ENCODE results near the gene INPP5F. TPM values are rescaled to one million over a fixed set of nuclear protein-coding genes. Genes with fewer than 3 reads are reported as not detected.
A peak's percentile ranks its signal among the peaks of the same experiment; 100 is the strongest.

The INPP5F gene
- total and polyA plus RNA-seq, 2 of the 13 experiments (the other 11 are each of a cell fraction or from before 2014, with no cell fraction given), result 12.5 to 15.7 TPM

- TF ChIP-seq ZNF710 (CRISPR knock-in tag; IDR thresholded peaks at IDR 0.05; ENCODE audit: borderline replicate concordance) (no peak), JDP2 (CRISPR knock-in tag; IDR thresholded peaks at IDR 0.05; ENCODE audit: borderline replicate concordance) (no peak), HDAC2 (CRISPR knock-in tag; IDR thresholded peaks at IDR 0.05) (no peak), KAT7 (CRISPR knock-in tag; IDR thresholded peaks at IDR 0.05; ENCODE audit: borderline replicate concordance) (no peak)
Measured at GRCh38 chr10:119759832-119760231, 34.0 kb downstream of the INPP5F start (continued).

- intact Hi-C loops (cut with micrococcal nuclease; ENCODE audit: unreplicated experiment) (no loop called here), in situ Hi-C loops (cut with HindIII; ENCODE audit: extremely low pct_ligation_motif_present, low pct_unique_long_range_greater_than_20kb) (no loop called here)
- Histone ChIP-seq H3K36me3 (replicated peaks in 1 of 2; ENCODE audit: control insufficient read depth in 1 of 2, insufficient read depth in 2 of 2, low read length in 2 of 2) (peaks cover 0 to 1% of the 10 kb centered on the region in 2 experiments; a peak in 1 of 5 replicates), H3K4me2 (ENCODE audit: low read depth, low read length) (no peak overlapping the region), H3K27ac (ENCODE audit: extremely low read length, insufficient read depth, low read length) (peak overlapping the region; percentile 80), H3K9me3 (ENCODE audit: low read length) (no peaks in the 10 kb centered on the region), H4K20me1 (ENCODE audit: insufficient read depth, low read length) (no peaks in the 10 kb centered on the region), H3K4me1 (ENCODE audit: insufficient read depth, low read length) (peaks cover 42% of the 10 kb centered on the region), H2AFZ (ENCODE audit: low read length) (no peak overlapping the region), H3K79me2 (ENCODE audit: insufficient read depth, low read length) (no peaks in the 10 kb centered on the region), H3K9ac (ENCODE audit: insufficient read depth, low read depth, low read length) (peak overlapping the region; percentile 47; the same call in 1 of the 2 replicates), H3K4me3 (replicated peaks in 1 of 3; ENCODE audit: insufficient read depth in 1 of 3, low read depth in 2 of 3, low read length in 3 of 3) (no peak overlapping the region), H3K27me3 (ENCODE audit: control insufficient read depth in 1 of 2, insufficient read depth in 2 of 2, low read length in 2 of 2) (no peaks in the 10 kb centered on the region)
- FAIRE-seq, result no peak
- no peak for TF ChIP-seq ZBTB3 (CRISPR knock-in tag; IDR thresholded peaks at IDR 0.05; ENCODE audit: borderline replicate concordance, low read depth)
- no peak for TF ChIP-seq MLX (CRISPR knock-in tag; IDR thresholded peaks at IDR 0.05)
- no peak for TF ChIP-seq PHF8 (CRISPR knock-in tag; IDR thresholded peaks at IDR 0.05)
- no peak for TF ChIP-seq CEBPB (IDR thresholded peaks at IDR 0.05; ENCODE audit: borderline replicate concordance, low read depth, low read length)
- TF ChIP-seq SP140L (CRISPR knock-in tag; IDR thresholded peaks at IDR 0.05; ENCODE audit: borderline replicate concordance), result no peak
- TF ChIP-seq NBN (conservative IDR thresholded peaks at IDR 0.05), result no peak
- no peak for TF ChIP-seq ATF2 (CRISPR knock-in tag; IDR thresholded peaks at IDR 0.05)
- TF ChIP-seq ZNF615 (CRISPR knock-in tag; IDR thresholded peaks at IDR 0.05; ENCODE audit: borderline replicate concordance), result no peak
- no peak for TF ChIP-seq FOXO4 (CRISPR knock-in tag; conservative IDR thresholded peaks at IDR 0.05)
- 96% methylated on average over 3 of the region's 3 CpGs for WGBS (ENCODE audit: low lambda C conversion rate)
- no peak for DNase-seq (ENCODE audit: low spot score)
- ChIA-PET POLR2A (no interaction called here), CTCF (ENCODE audit: low intra/inter-chr PET ratio, low total read pairs) (no interaction called here)
- BruUV-seq (replicated peaks), result no TSS peak
- ATAC-seq, result no peak
Measured at GRCh38 chr10:119761106-119761505, 35.3 kb downstream of the INPP5F start.
